ENCODE results near the gene OR1F1. TPM values are rescaled to one million over a fixed set of nuclear protein-coding genes. Genes with fewer than 3 reads are reported as not detected.

Gene OR1F1
- total and polyA plus RNA-seq, 2 experiments from 2014 or later, result not detected

GRCh38 chr16:3152277-3152990 lies 35.6 kb upstream of the OR1F1 start:
- Histone ChIP-seq H3K79me2 (ENCODE audit: insufficient read depth) (no peaks in the 10 kb centered on the region), H3K9ac (peak overlapping the region; percentile 59), H2AFZ (peak overlapping the region; percentile 81), H3K27me3 (replicated peaks; ENCODE audit: insufficient read depth) (no peaks in the 10 kb centered on the region), H3K36me3 (ENCODE audit: low read depth) (no peaks in the 10 kb centered on the region), H3K9me2 (ENCODE audit: insufficient read depth) (no peaks in the 10 kb centered on the region), H3K4me2 (ENCODE audit: unreplicated experiment) (peak overlapping the region; percentile 70), H3K4me3 (peak overlapping the region; percentile 74), H3K4me1 (ENCODE audit: insufficient read depth) (no peaks in the 10 kb centered on the region), H3F3A (ENCODE audit: insufficient read depth) (peaks cover 44% of the 10 kb centered on the region), H3K9me3 (ENCODE audit: low read depth) (no peaks in the 10 kb centered on the region), H4K20me1 (ENCODE audit: insufficient read depth) (no peaks in the 10 kb centered on the region), H3K27ac (peak overlapping the region; percentile 53)
- WGBS, 2 experiments (ENCODE audit: low coverage in 1 of 2, low lambda C conversion rate in 2 of 2, missing lambda C conversion rate in 2 of 2), result 3 to 5% methylated on average over 42 of the region's 42 CpGs
- peak; percentile 87 for DNase-seq
- in situ Hi-C loops (cut with MboI), result no loop called here
- no peak for TF ChIP-seq EZH2phosphoT487 (IDR thresholded peaks at IDR 0.05; ENCODE audit: insufficient read depth, low read depth)
- TF ChIP-seq EZH2 (IDR thresholded peaks at IDR 0.05; ENCODE audit: insufficient read depth, poor library complexity, severe bottlenecking), result no peak

- H3K36me3 ChIP-seq (ENCODE audit: low read depth), result no peaks in the 10 kb centered on the region
- peak overlapping the region; percentile 70 for H3K4me2 ChIP-seq (ENCODE audit: unreplicated experiment)
- in situ Hi-C loops (cut with MboI), result no loop called here
- H4K20me1 ChIP-seq (ENCODE audit: insufficient read depth), result no peaks in the 10 kb centered on the region
- H3K4me3 ChIP-seq, result no peak overlapping the region; the same call in 1 of the 2 replicates
- H3K27ac ChIP-seq, result 0 out of 2 replicates have a peak overlapping the region, but pooled peaks have one; percentile 53
- no peaks in the 10 kb centered on the region for H3K4me1 ChIP-seq (ENCODE audit: insufficient read depth)
- no peaks in the 10 kb centered on the region for H3K9me3 ChIP-seq (ENCODE audit: low read depth)
- H3F3A ChIP-seq (ENCODE audit: insufficient read depth), result peaks cover 44% of the 10 kb centered on the region
- no peak overlapping the region for H3K9ac ChIP-seq
- no peak for TF ChIP-seq EZH2phosphoT487 (IDR thresholded peaks at IDR 0.05; ENCODE audit: insufficient read depth, low read depth)
- no peak for TF ChIP-seq EZH2 (IDR thresholded peaks at IDR 0.05; ENCODE audit: insufficient read depth, poor library complexity, severe bottlenecking)
- no peak for DNase-seq
- no peaks in the 10 kb centered on the region for H3K79me2 ChIP-seq (ENCODE audit: insufficient read depth)
- no peaks in the 10 kb centered on the region for H3K27me3 ChIP-seq (replicated peaks; ENCODE audit: insufficient read depth)
- H2AFZ ChIP-seq, result no peak overlapping the region
- no peaks in the 10 kb centered on the region for H3K9me2 ChIP-seq (ENCODE audit: insufficient read depth)
- WGBS, 2 experiments (ENCODE audit: low coverage in 1 of 2, low lambda C conversion rate in 2 of 2, missing lambda C conversion rate in 2 of 2), result 11 to 15% methylated on average over 8 of the region's 8 CpGs
These were observed 35.0 kb upstream of the OR1F1 start for GRCh38 chr16:3152991-3153368.

- no peaks in the 10 kb centered on the region for H3K9me2 ChIP-seq (ENCODE audit: insufficient read depth)
- 63 to 73% methylated on average over 2 of the region's 2 CpGs for WGBS, 2 experiments (ENCODE audit: low coverage in 1 of 2, low lambda C conversion rate in 2 of 2, missing lambda C conversion rate in 2 of 2)
- DNase-seq, result no peak
- no peaks in the 10 kb centered on the region for H3K36me3 ChIP-seq (ENCODE audit: low read depth)
- H3F3A ChIP-seq (ENCODE audit: insufficient read depth), result peaks cover 54% of the 10 kb centered on the region
- no peak for TF ChIP-seq EZH2 (IDR thresholded peaks at IDR 0.05; ENCODE audit: insufficient read depth, poor library complexity, severe bottlenecking)
- TF ChIP-seq EZH2phosphoT487 (IDR thresholded peaks at IDR 0.05; ENCODE audit: insufficient read depth, low read depth), result no peak
- no peak overlapping the region for H3K9ac ChIP-seq
- no peaks in the 10 kb centered on the region for H3K79me2 ChIP-seq (ENCODE audit: insufficient read depth)
- no peaks in the 10 kb centered on the region for H3K27me3 ChIP-seq (replicated peaks; ENCODE audit: insufficient read depth)
- in situ Hi-C loops (cut with MboI), result no loop called here
- H3K4me3 ChIP-seq, result no peak overlapping the region
- H3K27ac ChIP-seq, result no peak overlapping the region
- no peak overlapping the region for H3K4me2 ChIP-seq (ENCODE audit: unreplicated experiment)
- H3K4me1 ChIP-seq (ENCODE audit: insufficient read depth), result no peaks in the 10 kb centered on the region
- no peaks in the 10 kb centered on the region for H3K9me3 ChIP-seq (ENCODE audit: low read depth)
- H4K20me1 ChIP-seq (ENCODE audit: insufficient read depth), result no peaks in the 10 kb centered on the region
- no peak overlapping the region for H2AFZ ChIP-seq
These were observed 32.8 kb upstream of the OR1F1 start for GRCh38 chr16:3155181-3155580.

- Histone ChIP-seq H3K79me2 (ENCODE audit: insufficient read depth) (no peaks in the 10 kb centered on the region), H3K4me2 (ENCODE audit: unreplicated experiment) (no peak overlapping the region), H3K9me2 (ENCODE audit: insufficient read depth) (no peaks in the 10 kb centered on the region), H3K27ac (no peak overlapping the region), H3K27me3 (replicated peaks; ENCODE audit: insufficient read depth) (no peaks in the 10 kb centered on the region), H3F3A (ENCODE audit: insufficient read depth) (peaks cover 51% of the 10 kb centered on the region), H3K4me1 (ENCODE audit: insufficient read depth) (no peaks in the 10 kb centered on the region), H2AFZ (no peak overlapping the region), H3K36me3 (ENCODE audit: low read depth) (no peaks in the 10 kb centered on the region), H3K9ac (no peak overlapping the region), H4K20me1 (ENCODE audit: insufficient read depth) (no peaks in the 10 kb centered on the region), H3K4me3 (no peak overlapping the region), H3K9me3 (ENCODE audit: low read depth) (no peaks in the 10 kb centered on the region)
- TF ChIP-seq EZH2phosphoT487 (IDR thresholded peaks at IDR 0.05; ENCODE audit: insufficient read depth, low read depth), result no peak
- TF ChIP-seq EZH2 (IDR thresholded peaks at IDR 0.05; ENCODE audit: insufficient read depth, poor library complexity, severe bottlenecking), result no peak
- no peak for DNase-seq
- WGBS, 2 experiments (ENCODE audit: low coverage in 1 of 2, low lambda C conversion rate in 2 of 2, missing lambda C conversion rate in 2 of 2), result 77 to 80% methylated on average over 3 of the region's 3 CpGs
- in situ Hi-C loops (cut with MboI), result no loop called here
These were observed 32.0 kb upstream of the OR1F1 start for GRCh38 chr16:3155972-3156371.

All from GM23248 (cell line).